ENCODE results near the gene PLEKHA7. TPM values are rescaled to one million over a fixed set of nuclear protein-coding genes. Genes with fewer than 3 reads are reported as not detected.

Gene PLEKHA7
- polyA plus RNA-seq, 1 donor (not counting 4 experiments of a cell fraction or from before 2014, with no cell fraction given): 1.4 TPM

DNA sequence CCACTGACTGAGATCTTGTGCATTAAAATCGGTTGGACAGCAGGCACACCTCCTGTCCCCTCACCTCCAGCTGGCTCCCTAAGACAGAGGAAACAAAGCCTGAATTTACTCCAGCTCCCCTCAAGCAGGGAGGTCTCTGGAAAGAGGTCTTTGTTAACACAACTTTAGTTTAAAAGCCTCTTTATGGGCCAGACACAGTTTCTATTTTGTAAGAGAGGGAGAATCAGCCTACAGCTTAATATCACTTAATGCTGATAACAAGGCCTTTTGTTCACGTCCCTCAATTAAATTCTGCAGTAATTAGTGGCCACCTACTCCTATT lies 36.3 kb downstream of the PLEKHA7 start:
- no peaks in the 10 kb centered on the region for H3K9me3 ChIP-seq (ENCODE audit: control insufficient read depth, low read depth, low read length)
- dilution Hi-C loops (cut with MboI; ENCODE audit: extremely low pct_ligation_motif_present, low sequenced_read_pairs): no loop called here
- H3K9me1 ChIP-seq (ENCODE audit: control insufficient read depth, extremely low read depth, insufficient read depth, low read length): no peaks in the 10 kb centered on the region
- H3K4me3 ChIP-seq (ENCODE audit: control insufficient read depth in 2 of 3, extremely low read depth in 1 of 3, insufficient read depth in 2 of 3, low read depth in 1 of 3, low read length in 3 of 3): no peak overlapping the region
- no peaks in the 10 kb centered on the region for H3K36me3 ChIP-seq (ENCODE audit: control insufficient read depth in 2 of 2, extremely low read depth in 1 of 2, insufficient read depth in 2 of 2, low read length in 2 of 2)
- no peak overlapping the region for H3K4me2 ChIP-seq (ENCODE audit: control insufficient read depth, extremely low read depth, insufficient read depth, low read depth, low read length)
- no peak for DNase-seq (ENCODE audit: low read depth, low spot score)
- H3K9ac ChIP-seq (ENCODE audit: control insufficient read depth, extremely low read depth, insufficient read depth, low read length): no peak overlapping the region
- FAIRE-seq: no peak
- no peak for TF ChIP-seq EZH2 (IDR thresholded peaks at IDR 0.05; ENCODE audit: low read length)
- TF ChIP-seq, protein P1, sequence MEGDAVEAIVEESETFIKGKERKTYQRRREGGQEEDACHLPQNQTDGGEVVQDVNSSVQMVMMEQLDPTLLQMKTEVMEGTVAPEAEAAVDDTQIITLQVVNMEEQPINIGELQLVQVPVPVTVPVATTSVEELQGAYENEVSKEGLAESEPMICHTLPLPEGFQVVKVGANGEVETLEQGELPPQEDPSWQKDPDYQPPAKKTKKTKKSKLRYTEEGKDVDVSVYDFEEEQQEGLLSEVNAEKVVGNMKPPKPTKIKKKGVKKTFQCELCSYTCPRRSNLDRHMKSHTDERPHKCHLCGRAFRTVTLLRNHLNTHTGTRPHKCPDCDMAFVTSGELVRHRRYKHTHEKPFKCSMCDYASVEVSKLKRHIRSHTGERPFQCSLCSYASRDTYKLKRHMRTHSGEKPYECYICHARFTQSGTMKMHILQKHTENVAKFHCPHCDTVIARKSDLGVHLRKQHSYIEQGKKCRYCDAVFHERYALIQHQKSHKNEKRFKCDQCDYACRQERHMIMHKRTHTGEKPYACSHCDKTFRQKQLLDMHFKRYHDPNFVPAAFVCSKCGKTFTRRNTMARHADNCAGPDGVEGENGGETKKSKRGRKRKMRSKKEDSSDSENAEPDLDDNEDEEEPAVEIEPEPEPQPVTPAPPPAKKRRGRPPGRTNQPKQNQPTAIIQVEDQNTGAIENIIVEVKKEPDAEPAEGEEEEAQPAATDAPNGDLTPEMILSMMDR (optimal IDR thresholded peaks at IDR 0.05 in 1 of 3, IDR thresholded peaks at IDR 0.05 in 1 of 3, conservative IDR thresholded peaks at IDR 0.05 in 1 of 3; ENCODE audit: extremely low read depth in 1 of 3, insufficient read depth in 2 of 3, low read length in 3 of 3): no peak
- no peak overlapping the region for H2AFZ ChIP-seq (ENCODE audit: control insufficient read depth, low read length)
- H3K4me1 ChIP-seq (ENCODE audit: control insufficient read depth, extremely low read depth, insufficient read depth, low read length): no peaks in the 10 kb centered on the region
- no peak overlapping the region for H3K27ac ChIP-seq (ENCODE audit: control insufficient read depth, insufficient read depth, low read length)
- H3K79me2 ChIP-seq (ENCODE audit: control insufficient read depth, insufficient read depth, low read length): no peaks in the 10 kb centered on the region
- H4K20me1 ChIP-seq (ENCODE audit: control insufficient read depth, extremely low read depth, insufficient read depth, low read length): no peaks in the 10 kb centered on the region
- H3K27me3 ChIP-seq (ENCODE audit: control insufficient read depth, extremely low read depth, insufficient read depth, low read length): peaks cover 4% of the 10 kb centered on the region

DNA sequence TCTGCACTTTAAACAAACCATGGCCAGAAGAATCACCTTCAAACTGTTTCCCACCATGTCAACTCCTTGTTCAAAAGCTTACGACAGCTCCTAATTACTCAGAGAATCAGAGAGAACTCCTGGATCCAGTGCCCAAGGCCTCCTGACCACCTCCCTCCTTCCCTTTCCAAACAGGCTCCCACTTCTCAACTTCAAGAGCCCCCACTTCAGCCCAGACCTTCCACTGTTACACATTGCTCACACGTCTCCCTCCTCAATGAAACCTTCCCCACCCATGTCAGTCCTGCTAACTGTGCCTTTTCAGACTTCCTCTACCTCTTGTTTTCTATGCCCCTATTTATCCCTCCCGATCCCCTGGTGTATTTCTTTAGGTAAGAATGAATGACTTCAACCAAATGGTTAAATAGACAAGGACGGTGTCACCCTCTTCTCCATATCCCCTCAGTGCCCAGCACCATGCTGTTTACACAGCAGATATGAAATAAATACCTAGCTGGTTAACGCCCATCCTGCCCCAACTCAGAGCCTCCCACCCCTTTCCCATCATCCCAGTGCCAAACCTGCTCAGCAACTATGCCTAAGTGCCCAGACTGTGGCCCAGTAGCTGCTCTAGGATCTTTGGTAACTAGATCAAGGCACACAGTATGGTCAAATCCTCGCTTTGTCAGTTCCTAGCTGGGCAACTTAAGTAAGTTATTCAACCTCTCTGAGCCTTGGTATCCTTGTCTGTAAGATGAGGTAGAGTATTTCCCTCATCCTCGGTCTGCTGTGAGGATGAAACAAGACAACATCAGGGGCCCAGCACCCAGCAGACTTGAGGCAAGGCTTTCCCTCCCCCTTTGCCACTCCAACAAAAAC lies 36.8 kb downstream of the PLEKHA7 start:
- TF ChIP-seq, protein P1 (optimal IDR thresholded peaks at IDR 0.05 in 1 of 3, IDR thresholded peaks at IDR 0.05 in 1 of 3, conservative IDR thresholded peaks at IDR 0.05 in 1 of 3; ENCODE audit: extremely low read depth in 1 of 3, insufficient read depth in 2 of 3, low read length in 3 of 3): no peak
- no peak for TF ChIP-seq EZH2 (IDR thresholded peaks at IDR 0.05; ENCODE audit: low read length)
- H3K4me2 ChIP-seq (ENCODE audit: control insufficient read depth, extremely low read depth, insufficient read depth, low read depth, low read length): no peak overlapping the region
- no peak overlapping the region for H3K4me3 ChIP-seq (ENCODE audit: control insufficient read depth in 2 of 3, extremely low read depth in 1 of 3, insufficient read depth in 2 of 3, low read depth in 1 of 3, low read length in 3 of 3)
- DNase-seq (ENCODE audit: low read depth, low spot score): no peak
- no peaks in the 10 kb centered on the region for H3K36me3 ChIP-seq (ENCODE audit: control insufficient read depth in 2 of 2, extremely low read depth in 1 of 2, insufficient read depth in 2 of 2, low read length in 2 of 2)
- FAIRE-seq: no peak
- no peak overlapping the region for H3K27ac ChIP-seq (ENCODE audit: control insufficient read depth, insufficient read depth, low read length)
- no peaks in the 10 kb centered on the region for H3K4me1 ChIP-seq (ENCODE audit: control insufficient read depth, extremely low read depth, insufficient read depth, low read length)
- H3K27me3 ChIP-seq (ENCODE audit: control insufficient read depth, extremely low read depth, insufficient read depth, low read length): peaks cover 4% of the 10 kb centered on the region
- H4K20me1 ChIP-seq (ENCODE audit: control insufficient read depth, extremely low read depth, insufficient read depth, low read length): no peaks in the 10 kb centered on the region
- no peak overlapping the region for H3K9ac ChIP-seq (ENCODE audit: control insufficient read depth, extremely low read depth, insufficient read depth, low read length)
- no peaks in the 10 kb centered on the region for H3K9me1 ChIP-seq (ENCODE audit: control insufficient read depth, extremely low read depth, insufficient read depth, low read length)
- dilution Hi-C loops (cut with MboI; ENCODE audit: extremely low pct_ligation_motif_present, low sequenced_read_pairs): no loop called here
- no peaks in the 10 kb centered on the region for H3K79me2 ChIP-seq (ENCODE audit: control insufficient read depth, insufficient read depth, low read length)
- H2AFZ ChIP-seq (ENCODE audit: control insufficient read depth, low read length): no peak overlapping the region
- H3K9me3 ChIP-seq (ENCODE audit: control insufficient read depth, low read depth, low read length): no peaks in the 10 kb centered on the region

Data from keratinocyte (primary cell).